Osteocyte (in vitro differentiated cells): Measurements from ENCODE around the gene TFAP2D. TPM values are rescaled to one million over a fixed set of nuclear protein-coding genes. Genes with fewer than 3 reads are reported as not detected.

Experiments used
- DNase-seq: peaks from one replicate; pipeline ENCODE4 v3.0.0; 2021; ENCODE audit warnings: mixed read lengths; ENCODE audit not compliant: unreplicated experiment; ENCODE audit errors: extremely low spot score
- H3K27ac Mint-ChIP-seq: one replicate; pipeline ENCODE4 v1.8.0; 2021; ENCODE audit warnings: mild to moderate bottlenecking, mixed read lengths; ENCODE audit not compliant: unreplicated experiment
- H3K27me3 Mint-ChIP-seq: one replicate; pipeline ENCODE4 v1.8.0; 2021; ENCODE audit warnings: mixed read lengths; ENCODE audit not compliant: unreplicated experiment
- H3K36me3 Mint-ChIP-seq: one replicate; pipeline ENCODE4 v1.8.0; 2021; ENCODE audit warnings: mixed read lengths; ENCODE audit not compliant: unreplicated experiment
- H3K4me1 Mint-ChIP-seq: one replicate; pipeline ENCODE4 v1.8.0; 2021; ENCODE audit warnings: mixed read lengths; ENCODE audit not compliant: unreplicated experiment
- H3K4me3 Mint-ChIP-seq: one replicate; pipeline ENCODE4 v1.8.0; 2021; ENCODE audit warnings: mild to moderate bottlenecking, moderate library complexity, mixed read lengths; ENCODE audit not compliant: unreplicated experiment
- H3K9me3 Mint-ChIP-seq: one replicate; pipeline ENCODE4 v1.8.0; 2021; ENCODE audit warnings: mixed read lengths; ENCODE audit not compliant: unreplicated experiment
- CTCF ChIP-seq: fragments of 200-600 bp; sonication (generic); IDR thresholded peaks from 2 replicates; pipeline ENCODE4 v1.5.0; 2021; ENCODE audit warnings: antibody characterized with exemption, mild to moderate bottlenecking, moderate library complexity
- total RNA-seq: library from RNA; stranded (reverse); gene quantifications from 2 replicates; pipeline ENCODE4 v1.2.1, GENCODE V29; 2021

The TFAP2D gene
- total RNA-seq, 1 donor from 2014 or later, result not detected

GRCh38 chr6:50734488-50734887 is 21.2 kb downstream of the TFAP2D start:
- H3K4me3 Mint-ChIP-seq, result no peak overlapping the region
- TF ChIP-seq CTCF, result no peak
- no peak for DNase-seq
- no peaks in the 10 kb centered on the region for H3K4me1 Mint-ChIP-seq
- no peak overlapping the region for H3K27ac Mint-ChIP-seq
- no peaks in the 10 kb centered on the region for H3K9me3 Mint-ChIP-seq
- H3K36me3 Mint-ChIP-seq, result no peaks in the 10 kb centered on the region
- peaks cover 4% of the 10 kb centered on the region for H3K27me3 Mint-ChIP-seq

- Mint-ChIP-seq H3K4me3 (no peak overlapping the region), H3K9me3 (no peaks in the 10 kb centered on the region), H3K27me3 (no peaks in the 10 kb centered on the region), H3K4me1 (no peaks in the 10 kb centered on the region), H3K27ac (no peak overlapping the region), H3K36me3 (no peaks in the 10 kb centered on the region)
- TF ChIP-seq CTCF, result no peak
- DNase-seq, result no peak
Measured at GRCh38 chr6:50742161-50742560, 28.8 kb downstream of the TFAP2D start.

- Mint-ChIP-seq H3K36me3 (no peaks in the 10 kb centered on the region), H3K4me3 (no peak overlapping the region), H3K27me3 (peaks cover 6% of the 10 kb centered on the region), H3K27ac (no peak overlapping the region), H3K9me3 (no peaks in the 10 kb centered on the region), H3K4me1 (no peaks in the 10 kb centered on the region)
- no peak for TF ChIP-seq CTCF
- no peak for DNase-seq
Measured at GRCh38 chr6:50744976-50745375, 31.6 kb downstream of the TFAP2D start.

GRCh38 chr6:50762798-50763197 is 49.5 kb downstream of the TFAP2D start:
- Mint-ChIP-seq H3K4me3 (no peak overlapping the region), H3K4me1 (no peaks in the 10 kb centered on the region), H3K36me3 (no peaks in the 10 kb centered on the region), H3K9me3 (peaks cover 8% of the 10 kb centered on the region), H3K27me3 (peaks cover 6% of the 10 kb centered on the region), H3K27ac (no peak overlapping the region)
- no peak for TF ChIP-seq CTCF
- DNase-seq, result no peak

- H3K36me3 Mint-ChIP-seq, result no peaks in the 10 kb centered on the region
- TF ChIP-seq CTCF, result no peak
- no peaks in the 10 kb centered on the region for H3K4me1 Mint-ChIP-seq
- no peaks in the 10 kb centered on the region for H3K9me3 Mint-ChIP-seq
- H3K4me3 Mint-ChIP-seq, result no peak overlapping the region
- no peak overlapping the region for H3K27ac Mint-ChIP-seq
- H3K27me3 Mint-ChIP-seq, result peaks cover 10% of the 10 kb centered on the region
- DNase-seq, result no peak
Measured at GRCh38 chr6:50778696-50779095, 65.4 kb downstream of the TFAP2D start.
